Measurements from ENCODE around the gene IVD. TPM values are rescaled to one million over a fixed set of nuclear protein-coding genes. Genes with fewer than 3 reads are reported as not detected.

The IVD gene
- total RNA-seq, 1 experiment from 2014 or later: 51.8 TPM

DNA sequence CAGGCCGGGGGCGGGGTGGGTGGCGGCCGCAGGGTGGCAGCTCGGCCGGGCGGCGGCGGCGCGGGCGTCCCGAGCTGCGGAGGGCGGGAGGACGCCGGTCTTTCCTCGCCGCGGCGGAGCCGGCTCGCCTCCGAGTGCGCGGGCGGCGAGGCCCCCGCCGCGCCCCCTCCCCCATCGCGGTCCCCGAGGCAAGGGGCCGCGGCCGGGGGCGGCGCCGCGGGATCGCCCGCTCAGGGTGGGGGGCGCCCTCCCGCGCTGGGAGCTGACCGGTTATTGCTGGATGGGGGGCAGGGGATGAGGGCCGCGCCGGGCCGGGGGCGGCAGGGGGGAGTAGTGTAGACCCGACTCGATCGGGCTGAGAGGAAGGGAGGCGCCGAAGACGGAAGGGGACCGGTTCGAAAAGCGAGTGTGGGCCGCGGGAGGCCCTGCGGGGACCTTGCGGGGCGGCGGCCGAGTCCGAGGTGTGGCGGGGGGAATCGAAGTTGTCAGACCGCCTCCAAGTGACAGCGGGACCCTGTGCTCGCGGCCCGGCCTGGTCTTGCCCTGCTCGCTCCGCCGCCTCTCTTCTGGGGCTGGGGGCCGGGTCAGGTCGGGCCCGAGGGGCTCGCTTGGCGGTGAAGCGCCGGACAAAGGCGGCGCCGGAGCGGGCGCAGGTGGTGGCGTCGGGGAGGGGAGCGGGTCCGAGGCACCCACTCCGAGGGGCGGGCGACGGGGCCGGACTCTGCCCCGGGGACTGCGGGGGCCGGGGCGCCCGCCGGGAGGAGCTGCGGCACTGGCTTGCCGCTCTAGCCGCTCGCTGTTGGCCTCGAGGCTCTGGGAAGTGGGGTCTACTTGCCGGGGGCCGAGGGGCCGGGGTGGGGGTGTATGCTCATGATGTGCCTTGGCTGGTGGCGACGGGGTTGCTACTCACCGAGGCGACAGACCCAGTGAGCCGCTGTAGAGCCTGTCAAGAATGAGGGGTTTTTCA is 36.3 kb downstream of the IVD start:
- H3K4me1 ChIP-seq (ENCODE audit: insufficient read depth, low read length, poor library complexity, severe bottlenecking): peaks cover 22% of the 10 kb centered on the region
- H3K27me3 ChIP-seq (replicated peaks; ENCODE audit: insufficient read depth, low read depth, low read length, poor library complexity): no peaks in the 10 kb centered on the region
- H3K27ac ChIP-seq (ENCODE audit: low read depth, low read length, poor library complexity, severe bottlenecking): peak overlapping the region; percentile 50
- DNase-seq (ENCODE audit: low spot score): no peak
- CTCF ChIA-PET: no interaction called here
- BruUV-seq (replicated peaks): no TSS peak
- TF ChIP-seq EZH2 (IDR thresholded peaks at IDR 0.05; ENCODE audit: borderline replicate concordance, low read depth, low read length, poor library complexity, severe bottlenecking): no peak
- TF ChIP-seq, protein P1, sequence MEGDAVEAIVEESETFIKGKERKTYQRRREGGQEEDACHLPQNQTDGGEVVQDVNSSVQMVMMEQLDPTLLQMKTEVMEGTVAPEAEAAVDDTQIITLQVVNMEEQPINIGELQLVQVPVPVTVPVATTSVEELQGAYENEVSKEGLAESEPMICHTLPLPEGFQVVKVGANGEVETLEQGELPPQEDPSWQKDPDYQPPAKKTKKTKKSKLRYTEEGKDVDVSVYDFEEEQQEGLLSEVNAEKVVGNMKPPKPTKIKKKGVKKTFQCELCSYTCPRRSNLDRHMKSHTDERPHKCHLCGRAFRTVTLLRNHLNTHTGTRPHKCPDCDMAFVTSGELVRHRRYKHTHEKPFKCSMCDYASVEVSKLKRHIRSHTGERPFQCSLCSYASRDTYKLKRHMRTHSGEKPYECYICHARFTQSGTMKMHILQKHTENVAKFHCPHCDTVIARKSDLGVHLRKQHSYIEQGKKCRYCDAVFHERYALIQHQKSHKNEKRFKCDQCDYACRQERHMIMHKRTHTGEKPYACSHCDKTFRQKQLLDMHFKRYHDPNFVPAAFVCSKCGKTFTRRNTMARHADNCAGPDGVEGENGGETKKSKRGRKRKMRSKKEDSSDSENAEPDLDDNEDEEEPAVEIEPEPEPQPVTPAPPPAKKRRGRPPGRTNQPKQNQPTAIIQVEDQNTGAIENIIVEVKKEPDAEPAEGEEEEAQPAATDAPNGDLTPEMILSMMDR (conservative IDR thresholded peaks at IDR 0.05; ENCODE audit: low read depth, low read length): no peak
- H3K4me3 ChIP-seq (ENCODE audit: low read depth, low read length, poor library complexity, severe bottlenecking): peak overlapping the region; percentile 89
- no peaks in the 10 kb centered on the region for H3K36me3 ChIP-seq (ENCODE audit: insufficient read depth, low read length, poor library complexity, severe bottlenecking)
- intact Hi-C loops (cut with micrococcal nuclease; ENCODE audit: unreplicated experiment): no loop called here
- no peaks in the 10 kb centered on the region for H3K9me3 ChIP-seq (ENCODE audit: low read depth, low read length, poor library complexity, severe bottlenecking)
- POLR2A ChIA-PET (ENCODE audit: low non-redundant PET): no interaction called here

DNA sequence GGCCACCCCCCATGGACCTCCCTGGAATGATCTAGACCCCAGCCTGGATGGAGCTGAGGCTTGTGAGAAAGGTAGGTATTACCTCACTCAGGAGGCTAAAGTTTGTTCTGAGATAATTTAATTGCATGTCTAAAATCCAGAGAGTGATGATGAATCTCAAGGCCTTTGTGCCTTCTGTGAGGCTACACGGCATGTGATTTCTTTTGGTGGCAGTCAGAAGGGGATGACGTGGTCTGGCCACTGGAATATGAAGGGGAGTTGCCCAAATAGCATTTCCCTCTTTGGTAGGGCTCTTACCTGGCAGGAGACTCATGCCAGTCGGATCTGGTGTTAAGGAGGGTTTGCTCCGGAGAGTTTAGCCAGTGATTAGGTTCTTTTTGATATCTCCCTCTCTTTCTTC is 37.7 kb downstream of the IVD start:
- BruUV-seq (replicated peaks): no TSS peak
- ChIA-PET CTCF (no interaction called here), POLR2A (ENCODE audit: low non-redundant PET) (interaction anchor here (0.5 kb wide), 1 partner anchor 26 kb away, joined by 4 read pairs; no protein-coding TSS in a partner anchor)
- Histone ChIP-seq H3K9me3 (ENCODE audit: low read depth, low read length, poor library complexity, severe bottlenecking) (no peaks in the 10 kb centered on the region), H3K27ac (ENCODE audit: low read depth, low read length, poor library complexity, severe bottlenecking) (no peak overlapping the region), H3K27me3 (replicated peaks; ENCODE audit: insufficient read depth, low read depth, low read length, poor library complexity) (no peaks in the 10 kb centered on the region), H3K4me1 (ENCODE audit: insufficient read depth, low read length, poor library complexity, severe bottlenecking) (peaks cover 16% of the 10 kb centered on the region), H3K36me3 (ENCODE audit: insufficient read depth, low read length, poor library complexity, severe bottlenecking) (no peaks in the 10 kb centered on the region), H3K4me3 (ENCODE audit: low read depth, low read length, poor library complexity, severe bottlenecking) (no peak overlapping the region)
- TF ChIP-seq, protein P1 (conservative IDR thresholded peaks at IDR 0.05; ENCODE audit: low read depth, low read length): no peak
- TF ChIP-seq EZH2 (IDR thresholded peaks at IDR 0.05; ENCODE audit: borderline replicate concordance, low read depth, low read length, poor library complexity, severe bottlenecking): no peak
- intact Hi-C loops (cut with micrococcal nuclease; ENCODE audit: unreplicated experiment): no loop called here
- DNase-seq (ENCODE audit: low spot score): no peak

DNA sequence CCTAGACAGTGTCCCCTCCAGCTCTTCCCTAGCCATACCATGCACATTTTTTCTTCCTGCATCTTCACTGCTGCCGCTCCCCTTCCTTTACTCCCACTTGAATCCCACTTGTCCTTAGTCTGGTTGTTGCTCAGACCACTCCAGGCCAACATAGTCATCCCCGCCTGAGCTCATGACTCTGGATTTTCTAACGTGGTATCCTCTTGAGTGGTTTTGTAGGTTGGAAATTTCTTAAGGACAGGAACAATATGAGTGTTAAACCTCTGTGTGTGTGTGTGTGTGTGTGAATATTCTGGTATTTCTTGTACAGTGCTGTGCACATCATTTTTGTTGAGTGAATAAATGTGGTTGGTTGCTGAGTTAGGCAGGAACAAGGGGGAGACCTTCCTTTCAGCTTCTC is 38.3 kb downstream of the IVD start:
- Histone ChIP-seq H3K36me3 (ENCODE audit: insufficient read depth, low read length, poor library complexity, severe bottlenecking) (no peaks in the 10 kb centered on the region), H3K27ac (ENCODE audit: low read depth, low read length, poor library complexity, severe bottlenecking) (no peak overlapping the region), H3K27me3 (replicated peaks; ENCODE audit: insufficient read depth, low read depth, low read length, poor library complexity) (no peaks in the 10 kb centered on the region), H3K9me3 (ENCODE audit: low read depth, low read length, poor library complexity, severe bottlenecking) (no peaks in the 10 kb centered on the region), H3K4me1 (ENCODE audit: insufficient read depth, low read length, poor library complexity, severe bottlenecking) (peaks cover 16% of the 10 kb centered on the region), H3K4me3 (ENCODE audit: low read depth, low read length, poor library complexity, severe bottlenecking) (no peak overlapping the region)
- BruUV-seq (replicated peaks): no TSS peak
- intact Hi-C loops (cut with micrococcal nuclease; ENCODE audit: unreplicated experiment): no loop called here
- ChIA-PET POLR2A (ENCODE audit: low non-redundant PET) (no interaction called here), CTCF (no interaction called here)
- TF ChIP-seq EZH2 (IDR thresholded peaks at IDR 0.05; ENCODE audit: borderline replicate concordance, low read depth, low read length, poor library complexity, severe bottlenecking): no peak
- TF ChIP-seq, protein P1 (conservative IDR thresholded peaks at IDR 0.05; ENCODE audit: low read depth, low read length): no peak
- no peak for DNase-seq (ENCODE audit: low spot score)
